ENCODE results near the gene ADAMTS13.

DNA sequence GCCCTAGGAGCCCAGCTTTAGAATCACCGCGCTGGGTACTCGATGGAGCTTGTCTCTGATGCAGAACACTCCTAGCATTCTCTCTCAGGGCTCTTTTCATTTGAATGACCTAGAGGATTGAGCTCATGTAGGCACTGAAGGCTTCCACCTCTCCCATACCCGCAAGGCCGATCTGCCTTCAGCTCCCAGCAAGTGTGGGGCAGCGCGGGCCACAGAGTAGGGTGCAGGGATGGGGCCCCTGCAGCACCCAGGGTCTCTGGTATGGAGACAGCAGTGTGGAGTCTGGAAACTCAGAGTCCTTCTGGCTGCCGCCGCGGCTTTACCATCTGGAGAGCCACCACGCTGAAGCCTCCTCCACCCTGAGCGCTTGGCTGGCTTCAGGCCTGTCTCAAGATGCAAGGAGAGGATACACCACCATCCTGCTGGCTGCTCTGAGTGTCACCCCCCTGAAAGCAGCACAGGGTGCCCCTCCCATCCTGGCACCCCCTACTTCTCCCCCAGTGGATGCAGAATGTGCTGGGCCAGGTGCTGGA is 33.1 kb upstream of the ADAMTS13 start:
- TF ChIP-seq, protein P1, sequence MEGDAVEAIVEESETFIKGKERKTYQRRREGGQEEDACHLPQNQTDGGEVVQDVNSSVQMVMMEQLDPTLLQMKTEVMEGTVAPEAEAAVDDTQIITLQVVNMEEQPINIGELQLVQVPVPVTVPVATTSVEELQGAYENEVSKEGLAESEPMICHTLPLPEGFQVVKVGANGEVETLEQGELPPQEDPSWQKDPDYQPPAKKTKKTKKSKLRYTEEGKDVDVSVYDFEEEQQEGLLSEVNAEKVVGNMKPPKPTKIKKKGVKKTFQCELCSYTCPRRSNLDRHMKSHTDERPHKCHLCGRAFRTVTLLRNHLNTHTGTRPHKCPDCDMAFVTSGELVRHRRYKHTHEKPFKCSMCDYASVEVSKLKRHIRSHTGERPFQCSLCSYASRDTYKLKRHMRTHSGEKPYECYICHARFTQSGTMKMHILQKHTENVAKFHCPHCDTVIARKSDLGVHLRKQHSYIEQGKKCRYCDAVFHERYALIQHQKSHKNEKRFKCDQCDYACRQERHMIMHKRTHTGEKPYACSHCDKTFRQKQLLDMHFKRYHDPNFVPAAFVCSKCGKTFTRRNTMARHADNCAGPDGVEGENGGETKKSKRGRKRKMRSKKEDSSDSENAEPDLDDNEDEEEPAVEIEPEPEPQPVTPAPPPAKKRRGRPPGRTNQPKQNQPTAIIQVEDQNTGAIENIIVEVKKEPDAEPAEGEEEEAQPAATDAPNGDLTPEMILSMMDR (IDR thresholded peaks at IDR 0.05; ENCODE audit: low read depth, low read length): no peak
- TF ChIP-seq EZH2phosphoT487 (IDR thresholded peaks at IDR 0.05; ENCODE audit: low read depth): no peak

Measured in OCI-LY3 (cell line).